Measurements from ENCODE around the gene LRP1B.

LRP1B gene

GRCh38 chr2:141519906-141520305 is 610.9 kb downstream of the LRP1B start:
- DNase-seq = peak in 1 of 56 donors; percentile 8

GRCh38 chr2:141517852-141518421 is 612.9 kb downstream of the LRP1B start:
- no peak for DNase-seq

DNA sequence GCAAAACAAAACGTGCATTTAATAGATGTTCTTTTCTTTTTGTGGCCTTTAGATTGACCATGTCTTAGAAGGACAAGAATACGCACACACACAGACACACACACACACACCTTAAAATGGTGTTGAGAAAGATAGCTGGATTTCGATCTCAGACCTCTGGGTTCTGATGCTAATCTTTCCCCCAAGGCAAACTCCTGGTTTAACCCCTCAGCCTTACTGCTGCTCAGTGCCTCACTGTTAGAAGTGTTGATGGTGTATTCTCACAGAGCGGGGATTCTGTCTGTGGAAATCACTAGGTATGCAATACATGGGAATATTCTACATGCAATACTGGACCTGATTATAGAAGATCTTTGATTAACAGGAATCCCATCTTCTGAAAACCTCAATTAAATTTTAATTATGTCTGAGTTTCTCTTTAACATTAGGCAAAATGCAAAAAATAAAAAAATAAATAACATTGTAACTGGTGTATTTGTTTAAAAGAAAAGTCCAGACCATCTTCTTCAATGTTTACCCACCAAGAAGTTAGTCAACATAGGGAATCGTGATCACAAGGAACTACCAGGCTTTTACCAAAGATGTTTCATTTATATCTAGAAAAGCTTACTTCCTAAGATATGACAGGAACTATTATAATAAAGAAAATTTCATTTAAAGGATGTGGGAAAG is 613.5 kb downstream of the LRP1B start:
- DNase-seq = no peak

GRCh38 chr2:141515931-141516330 is 614.9 kb downstream of the LRP1B start:
- DNase-seq = no peak

GRCh38 chr2:141513853-141514252 is 617.0 kb downstream of the LRP1B start:
- DNase-seq = no peak

DNA sequence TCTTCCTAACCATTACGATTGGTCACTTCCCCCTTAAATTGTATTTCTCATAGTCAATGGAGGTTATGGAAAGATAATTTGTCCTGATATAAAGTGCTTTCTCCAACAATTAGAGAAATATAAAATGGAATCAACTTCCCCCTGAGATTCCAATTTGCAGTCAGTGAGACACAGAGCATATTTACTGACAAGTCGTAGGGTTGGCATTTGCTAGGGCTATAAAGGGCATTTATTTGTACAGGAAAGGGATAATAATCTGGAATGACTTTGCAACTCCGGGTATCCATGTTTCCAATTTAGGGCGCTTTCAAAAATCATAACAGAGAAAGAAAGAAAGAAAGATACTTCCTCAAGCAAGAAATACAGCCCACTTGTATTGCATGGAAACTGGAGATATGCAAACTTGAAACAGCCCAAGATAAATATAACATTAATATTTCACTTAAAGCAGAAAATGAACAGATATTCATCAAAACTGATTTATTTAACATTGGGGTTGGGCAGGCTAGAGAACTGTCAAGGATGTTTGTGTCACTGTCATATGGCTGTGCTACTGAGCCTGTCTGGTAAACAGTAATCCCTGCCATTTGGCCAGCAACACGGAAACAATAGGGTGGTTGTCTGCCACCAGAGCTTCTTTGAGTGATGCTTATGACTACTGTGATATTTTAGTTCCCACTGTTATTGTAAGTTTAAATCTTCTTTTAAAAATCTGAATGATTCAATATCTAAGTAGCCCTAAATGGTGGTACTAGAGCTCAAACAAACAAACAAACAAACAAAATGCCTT is 621.8 kb downstream of the LRP1B start:
- peak in 26 of 56 donors; percentile 0 to 74 (median 21) for DNase-seq

DNA sequence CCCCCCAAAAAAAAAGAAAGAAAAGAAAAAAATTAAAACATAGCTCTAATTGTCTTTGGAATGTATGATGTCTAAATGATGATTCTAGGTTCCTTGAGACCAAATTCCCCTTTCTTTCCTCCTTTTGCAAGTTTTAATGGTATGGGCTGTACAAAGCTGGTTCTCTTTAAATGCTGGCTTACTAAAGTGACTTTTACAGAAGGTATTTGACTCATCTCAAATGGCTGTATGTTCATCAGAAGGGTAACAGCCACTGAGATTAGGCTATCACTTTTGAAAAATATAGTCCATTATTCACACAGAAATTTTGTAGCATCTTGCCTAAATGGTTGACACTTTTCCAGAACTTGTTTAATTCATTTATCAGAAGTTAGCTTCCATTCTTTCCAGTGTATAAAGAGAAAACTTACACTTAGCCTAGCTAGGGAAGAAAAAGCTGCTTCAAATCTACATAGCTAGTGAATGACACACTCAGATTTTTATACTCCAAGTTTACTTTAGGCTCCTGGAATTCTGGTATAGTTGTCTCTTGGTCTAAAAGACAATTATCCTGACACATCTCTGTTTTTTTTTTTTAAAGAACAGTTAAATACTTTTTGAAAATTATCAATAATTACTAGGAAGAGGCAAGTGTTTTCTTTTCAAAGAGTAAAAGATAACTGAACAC is 622.6 kb downstream of the LRP1B start:
- no peak for DNase-seq

GRCh38 chr2:141506135-141506534 is 624.7 kb downstream of the LRP1B start:
- DNase-seq = no peak

- no peak for DNase-seq
Measured at GRCh38 chr2:141501752-141502151, 629.1 kb downstream of the LRP1B start.

DNA sequence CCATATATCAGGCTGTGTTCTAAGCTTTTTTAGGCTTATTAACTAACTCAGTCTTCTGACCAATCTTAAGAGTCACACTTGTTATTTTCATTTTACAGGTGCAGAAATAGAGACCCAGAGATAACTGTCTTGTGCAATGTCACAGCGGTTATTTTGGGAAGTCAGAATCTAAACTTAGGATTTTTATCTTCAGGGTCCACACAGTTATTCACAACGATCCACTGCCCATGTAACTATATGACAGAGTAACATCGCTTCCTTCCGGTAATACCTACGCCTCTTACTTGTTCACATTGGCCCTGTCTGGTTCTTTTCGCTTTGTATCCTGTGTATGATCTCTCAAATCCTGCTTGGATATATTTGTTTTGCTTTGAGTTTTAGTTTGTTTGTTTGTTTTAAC is 631.7 kb downstream of the LRP1B start:
- no peak for DNase-seq

- DNase-seq = no peak
Measured at GRCh38 chr2:141498561-141498960, 632.3 kb downstream of the LRP1B start.

- no peak for DNase-seq
Measured at GRCh38 chr2:141497272-141497671, 633.5 kb downstream of the LRP1B start.

DNA sequence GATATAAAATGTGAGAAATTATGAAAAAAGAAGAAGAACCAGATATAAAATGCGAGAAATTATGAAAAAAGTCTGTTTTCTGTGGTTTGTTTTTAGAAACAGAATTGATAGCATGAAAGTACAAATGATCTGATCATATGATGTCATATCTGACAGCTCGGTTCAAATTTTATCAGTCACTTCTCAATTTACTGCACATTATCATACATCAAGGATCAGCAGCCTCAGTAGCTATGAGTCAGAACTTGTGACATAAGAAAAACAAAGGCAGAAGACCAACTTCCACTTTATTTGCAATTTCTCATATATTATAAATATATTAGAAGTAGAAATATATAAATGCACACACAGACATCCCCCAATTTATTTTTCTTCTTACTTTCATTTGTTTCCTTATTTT is 634.0 kb downstream of the LRP1B start:
- DNase-seq = no peak

DNA sequence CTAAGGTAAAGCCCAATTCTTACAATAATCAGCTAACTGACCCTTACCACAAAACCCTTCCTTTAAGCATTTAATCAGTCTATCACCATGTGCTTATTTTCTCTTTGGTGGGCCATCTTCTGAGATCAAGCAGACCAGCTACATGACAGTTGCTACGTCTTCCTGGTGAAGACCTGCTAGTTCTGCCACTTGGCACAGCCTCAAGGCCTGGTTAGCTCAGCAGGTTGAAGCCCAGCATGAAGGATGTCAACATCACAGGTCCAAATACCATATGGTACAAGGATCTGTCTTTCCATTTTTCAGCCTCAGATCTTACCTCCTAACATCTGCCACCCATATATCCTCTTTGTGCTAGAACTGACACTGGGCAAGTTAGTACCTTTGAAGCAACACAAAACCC is 636.9 kb downstream of the LRP1B start:
- no peak for DNase-seq

DNA sequence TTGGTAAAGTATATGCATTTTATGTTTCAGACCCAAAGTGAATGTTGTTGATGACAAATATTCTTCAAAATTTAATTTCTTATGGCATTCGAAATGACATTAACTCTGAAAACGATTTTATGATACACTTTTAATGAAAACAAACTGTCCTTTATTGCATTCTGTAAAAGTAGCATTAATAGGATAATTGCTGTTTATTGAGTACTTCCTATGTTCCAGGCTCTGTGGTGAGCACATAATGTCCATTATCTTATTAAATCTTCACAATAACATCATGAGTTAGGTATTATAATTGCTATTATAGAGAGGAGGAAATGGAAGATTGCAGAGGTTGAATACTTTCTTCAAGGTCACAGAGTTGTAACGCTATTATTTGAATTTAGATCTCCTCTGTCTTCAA is 638.0 kb downstream of the LRP1B start:
- DNase-seq = no peak

- DNase-seq = no peak
Measured at GRCh38 chr2:141490886-141491285, 639.9 kb downstream of the LRP1B start.

GRCh38 chr2:141482697-141483096 is 648.1 kb downstream of the LRP1B start:
- no peak for DNase-seq

DNA sequence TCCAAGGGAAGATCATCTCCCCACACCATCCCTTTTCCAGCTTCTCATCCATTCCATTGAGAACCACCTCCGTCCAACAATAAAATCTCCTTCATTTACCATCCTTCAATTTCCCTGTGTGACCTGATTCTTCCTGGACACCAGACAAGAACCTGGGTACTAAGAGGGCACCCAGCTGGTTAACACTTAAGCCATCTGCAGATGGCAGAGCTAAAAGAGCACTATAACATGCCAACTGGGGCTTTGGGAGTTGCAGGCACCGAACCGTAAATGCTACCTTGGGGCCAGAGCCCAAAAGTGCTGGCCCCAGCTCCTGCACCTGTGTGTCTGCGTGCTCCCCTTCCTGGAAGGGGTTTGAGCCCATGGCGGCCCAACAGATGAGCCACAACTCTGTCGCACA is 655.0 kb downstream of the LRP1B start:
- DNase-seq = no peak

GRCh38 chr2:141468761-141469160 is 662.1 kb downstream of the LRP1B start:
- DNase-seq = no peak

- DNase-seq = no peak
Measured at GRCh38 chr2:141467331-141467730, 663.5 kb downstream of the LRP1B start.

- no peak for DNase-seq
Measured at GRCh38 chr2:141464995-141465394, 665.8 kb downstream of the LRP1B start.

DNA sequence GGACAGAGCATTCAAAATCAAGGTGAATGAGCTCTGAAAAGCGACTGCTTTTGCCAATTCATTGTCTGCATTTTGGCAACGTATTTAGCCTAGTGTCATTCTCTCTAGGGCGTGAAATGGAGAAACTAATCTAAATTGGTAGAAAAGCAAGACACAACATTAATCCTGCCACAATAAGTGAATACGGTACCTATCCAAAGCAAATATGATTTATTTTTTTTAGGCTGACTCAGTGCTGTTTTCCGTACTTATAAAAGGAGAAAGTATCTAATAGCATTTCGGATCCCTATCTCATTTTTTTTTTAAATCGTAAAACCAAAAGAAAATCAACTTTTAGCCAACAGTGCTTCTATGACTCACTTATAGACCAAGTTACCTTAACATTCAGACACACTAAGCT is 672.5 kb downstream of the LRP1B start:
- no peak for DNase-seq

All from nucleus accumbens (tissue), 56 donors.